GM21825 (cell line): Measurements from ENCODE around the gene GYS2.

Experiments used
- ATAC-seq: cut with Tn5 transposase; IDR thresholded peaks from one replicate; pipeline ENCODE4 v1.9.1; 2021; ENCODE audit warnings: mild to moderate bottlenecking, moderate library complexity; ENCODE audit not compliant: unreplicated experiment

Gene GYS2

GRCh38 chr12:21558100-21558679 is 46.5 kb downstream of the GYS2 start:
- ATAC-seq: no peak

- ATAC-seq: no peak
Measured at GRCh38 chr12:21553329-21553675, 51.3 kb downstream of the GYS2 start.

- ATAC-seq: no peak
Measured at GRCh38 chr12:21552635-21553328, 51.9 kb downstream of the GYS2 start.

DNA sequence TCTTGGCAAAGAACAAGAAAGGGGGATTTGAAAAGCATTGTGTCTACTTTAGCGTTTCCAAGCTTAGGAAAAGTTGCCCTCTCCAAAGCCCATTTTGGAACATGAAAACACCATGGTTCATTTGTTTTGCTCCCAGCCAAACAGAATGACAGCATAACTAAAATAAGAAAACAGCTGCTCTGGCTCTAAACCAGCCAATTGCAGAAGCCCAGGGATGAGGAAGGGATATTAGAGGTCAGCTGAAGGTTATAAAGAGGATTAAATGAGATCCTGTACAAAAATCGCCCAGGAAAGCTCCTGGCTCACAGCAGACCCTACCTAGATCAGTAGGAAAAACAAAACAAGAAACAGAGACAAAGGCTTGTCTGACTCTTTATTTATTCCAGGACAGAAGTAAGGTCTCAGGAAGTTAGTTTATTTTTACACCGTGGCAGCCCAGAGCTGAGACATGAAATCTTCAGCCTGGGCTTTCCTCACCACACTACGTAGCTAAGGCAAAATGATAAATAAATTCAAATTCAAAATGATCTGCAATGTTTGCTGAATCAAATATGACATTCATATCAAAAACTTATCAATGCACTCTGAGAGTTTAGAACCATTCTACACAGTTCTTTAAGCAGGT is 52.7 kb downstream of the GYS2 start:
- no peak for ATAC-seq

- no peak for ATAC-seq
Measured at GRCh38 chr12:21547437-21547836, 57.2 kb downstream of the GYS2 start.

- ATAC-seq: no peak
Measured at GRCh38 chr12:21546716-21547115, 57.9 kb downstream of the GYS2 start.

DNA sequence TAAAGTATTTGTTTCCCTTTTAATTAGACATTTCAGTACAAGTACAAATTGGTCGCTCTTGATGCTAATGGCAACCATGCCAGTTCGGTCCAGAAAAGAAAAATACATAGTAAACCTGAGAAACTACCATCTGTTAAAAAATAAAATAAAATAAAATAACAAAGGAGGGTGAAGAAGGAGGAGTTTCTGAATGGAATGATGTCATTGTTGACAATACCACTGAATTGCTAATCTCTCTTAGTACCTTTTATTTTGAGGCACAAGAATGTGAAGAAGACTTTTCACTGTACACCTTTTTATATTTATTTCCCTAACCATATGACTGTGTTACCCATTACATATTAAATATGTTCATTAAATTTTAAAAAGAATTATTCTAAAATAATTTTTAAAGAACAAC is 59.1 kb downstream of the GYS2 start:
- ATAC-seq: no peak

DNA sequence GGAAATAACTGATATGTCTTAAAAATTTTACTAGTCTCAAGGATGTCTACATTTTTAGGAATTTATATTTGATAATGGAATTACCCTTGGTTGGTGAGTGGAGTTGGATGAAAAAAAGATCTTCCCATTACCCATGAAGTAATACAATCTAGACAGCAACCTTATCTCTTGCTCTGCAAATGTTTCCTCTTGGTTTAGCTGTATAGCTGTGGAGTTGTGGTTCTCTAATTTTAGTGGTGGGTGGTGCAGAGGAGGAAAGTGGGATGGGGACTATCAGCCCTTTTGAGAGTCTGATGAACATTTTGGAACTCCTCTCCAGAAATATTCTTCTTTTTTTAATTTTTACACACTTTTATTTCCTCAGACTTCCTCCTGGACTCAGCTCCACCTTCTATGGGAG is 61.5 kb downstream of the GYS2 start:
- no peak for ATAC-seq

DNA sequence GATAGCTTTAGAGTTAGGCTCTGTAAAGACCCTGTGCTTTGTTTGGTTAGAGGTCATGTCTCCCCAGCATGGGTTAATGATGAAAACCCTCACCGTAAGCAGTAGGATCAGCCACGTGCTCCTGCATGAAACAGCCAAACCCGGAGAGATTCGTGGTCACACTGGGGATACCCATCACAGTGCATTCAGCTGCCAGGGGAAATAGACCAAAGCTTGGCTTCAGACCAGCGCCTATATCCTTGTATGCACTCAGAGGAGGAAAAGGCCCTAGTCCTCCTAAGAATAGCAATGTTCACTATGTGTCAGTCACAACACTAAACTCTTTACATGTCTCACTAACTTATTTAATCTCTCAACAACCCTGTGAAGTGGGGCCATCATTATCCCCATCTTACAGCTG is 62.2 kb downstream of the GYS2 start:
- ATAC-seq: no peak

GRCh38 chr12:21541773-21542172 is 62.9 kb downstream of the GYS2 start:
- ATAC-seq: no peak

- ATAC-seq: no peak
Measured at GRCh38 chr12:21539797-21540196, 64.8 kb downstream of the GYS2 start.

- ATAC-seq: no peak
Measured at GRCh38 chr12:21538061-21538653, 66.5 kb downstream of the GYS2 start.

GRCh38 chr12:21529456-21529855 is 75.2 kb downstream of the GYS2 start:
- ATAC-seq: no peak

DNA sequence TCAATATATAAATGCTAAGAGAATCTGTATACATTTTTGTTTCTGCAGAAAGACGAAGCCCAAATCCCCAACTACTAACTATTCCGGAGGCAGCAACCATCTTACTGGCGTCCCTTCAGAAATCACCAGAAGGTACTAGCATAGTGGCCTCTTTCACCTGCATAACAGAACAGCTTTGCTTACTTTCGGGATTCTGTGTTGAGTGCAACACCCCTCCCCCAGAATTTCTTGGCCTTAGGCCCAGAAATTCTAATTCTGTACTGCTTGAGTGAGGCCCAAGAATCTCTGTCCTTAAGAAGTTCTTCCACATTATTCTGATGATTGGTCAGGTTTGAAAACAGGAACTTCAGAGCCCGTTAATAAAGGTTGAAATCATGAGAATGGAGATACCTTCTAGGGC is 75.7 kb downstream of the GYS2 start:
- no peak for ATAC-seq

DNA sequence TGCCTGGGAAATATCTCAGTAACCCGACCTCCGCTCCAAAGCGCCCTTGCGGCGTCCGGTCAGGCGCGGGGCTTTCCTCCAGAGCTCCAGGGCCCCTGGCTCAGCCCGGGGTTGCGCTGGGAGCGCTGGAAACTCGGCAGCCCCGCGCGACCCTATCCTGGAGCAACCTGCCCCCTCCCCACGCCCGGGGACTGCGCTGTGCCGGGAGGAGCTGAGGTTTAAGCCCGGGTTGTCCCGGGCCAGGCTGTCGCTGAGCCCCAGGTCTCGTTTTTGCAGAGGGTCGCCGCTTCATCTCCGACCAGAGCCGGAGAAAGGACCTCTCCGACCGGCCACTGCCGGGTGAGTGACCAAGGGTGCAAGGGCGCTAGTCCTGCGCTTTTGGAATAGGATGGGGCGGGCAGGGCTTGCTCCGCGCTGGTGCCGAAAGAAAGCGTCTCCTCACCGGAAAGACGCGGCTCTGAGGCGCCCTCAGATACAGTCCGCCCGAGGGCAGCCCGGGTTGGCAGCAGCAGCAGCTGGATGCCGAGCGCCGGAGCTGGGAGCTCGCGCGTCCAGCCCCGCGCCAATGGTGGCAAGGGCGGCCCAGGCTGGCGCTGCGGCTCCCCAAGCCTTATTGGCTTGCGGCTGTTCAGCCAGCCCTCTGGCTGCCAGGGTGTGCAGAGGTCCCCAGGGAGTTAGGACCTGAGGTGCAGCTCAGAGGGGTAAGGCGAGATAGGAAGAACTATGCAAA is 77.0 kb downstream of the GYS2 start:
- ATAC-seq: peak; percentile 97

DNA sequence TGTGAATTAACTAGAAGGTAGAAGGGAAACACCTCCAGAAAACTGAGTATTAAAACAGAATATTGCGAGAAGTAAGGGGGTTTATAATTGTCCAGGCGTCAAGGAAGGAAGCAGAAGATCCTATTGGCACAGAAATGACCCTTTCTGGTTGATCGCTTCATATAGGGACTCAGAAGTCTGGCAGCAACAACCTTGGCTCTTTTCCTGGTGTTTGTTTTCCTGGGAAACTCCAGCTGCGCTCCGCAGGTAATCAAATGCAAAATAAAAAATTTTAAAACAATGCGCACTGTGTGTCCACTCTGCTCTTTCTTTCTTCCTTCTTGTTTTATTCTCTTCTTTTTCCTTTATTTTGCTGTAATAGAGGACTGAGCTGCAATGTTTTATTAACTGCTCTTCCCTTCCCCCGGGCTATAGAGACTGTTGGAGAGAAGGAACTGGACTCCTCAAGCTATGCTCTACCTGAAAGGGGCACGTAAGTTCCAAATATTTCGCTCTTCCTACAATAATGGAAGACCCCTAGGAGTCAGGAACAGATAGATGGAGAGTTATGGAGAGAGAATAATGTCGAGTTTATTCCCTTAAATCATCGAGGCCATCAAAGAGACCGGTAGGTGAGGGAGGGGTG is 77.8 kb downstream of the GYS2 start:
- no peak for ATAC-seq

- ATAC-seq: no peak
Measured at GRCh38 chr12:21526053-21526452, 78.6 kb downstream of the GYS2 start, which contains the start of gene SPX. SPX (plus strand) TSS chr12:21526296; CDS start chr12:21526473, 177 bp downstream.

GRCh38 chr12:21523148-21523547 is 81.5 kb downstream of the GYS2 start:
- ATAC-seq: no peak

GRCh38 chr12:21521541-21521940 is 83.1 kb downstream of the GYS2 start:
- ATAC-seq: no peak

DNA sequence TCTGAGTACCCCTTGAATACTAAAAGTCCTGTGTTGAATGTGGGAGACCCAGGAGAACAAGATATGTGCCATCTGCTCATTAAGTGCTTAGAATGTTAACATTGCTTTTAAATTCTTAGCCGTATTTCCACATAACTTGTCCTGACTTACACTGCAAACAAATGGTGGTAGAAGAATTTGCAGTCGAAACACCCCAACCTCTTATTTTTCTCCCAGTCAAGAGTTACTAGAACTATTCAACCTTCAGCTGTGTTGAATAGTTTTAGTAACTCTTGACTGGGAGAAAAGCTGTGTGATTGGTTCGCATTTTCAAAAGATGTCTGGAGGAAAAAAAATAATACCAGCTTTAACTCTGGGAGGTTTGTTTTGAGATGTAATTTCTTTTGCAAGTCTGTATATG is 86.2 kb downstream of the GYS2 start:
- no peak for ATAC-seq

- ATAC-seq: no peak
Measured at GRCh38 chr12:21516281-21516680, 88.4 kb downstream of the GYS2 start.
